HG02623 (cell line): ENCODE measurements around the gene TNS1.

Experiments
- ATAC-seq: cut with Tn5 transposase; IDR thresholded peaks from one replicate; pipeline ENCODE4 v1.9.1; 2021; ENCODE audit warnings: moderate library complexity; ENCODE audit not compliant: unreplicated experiment

Gene TNS1

DNA sequence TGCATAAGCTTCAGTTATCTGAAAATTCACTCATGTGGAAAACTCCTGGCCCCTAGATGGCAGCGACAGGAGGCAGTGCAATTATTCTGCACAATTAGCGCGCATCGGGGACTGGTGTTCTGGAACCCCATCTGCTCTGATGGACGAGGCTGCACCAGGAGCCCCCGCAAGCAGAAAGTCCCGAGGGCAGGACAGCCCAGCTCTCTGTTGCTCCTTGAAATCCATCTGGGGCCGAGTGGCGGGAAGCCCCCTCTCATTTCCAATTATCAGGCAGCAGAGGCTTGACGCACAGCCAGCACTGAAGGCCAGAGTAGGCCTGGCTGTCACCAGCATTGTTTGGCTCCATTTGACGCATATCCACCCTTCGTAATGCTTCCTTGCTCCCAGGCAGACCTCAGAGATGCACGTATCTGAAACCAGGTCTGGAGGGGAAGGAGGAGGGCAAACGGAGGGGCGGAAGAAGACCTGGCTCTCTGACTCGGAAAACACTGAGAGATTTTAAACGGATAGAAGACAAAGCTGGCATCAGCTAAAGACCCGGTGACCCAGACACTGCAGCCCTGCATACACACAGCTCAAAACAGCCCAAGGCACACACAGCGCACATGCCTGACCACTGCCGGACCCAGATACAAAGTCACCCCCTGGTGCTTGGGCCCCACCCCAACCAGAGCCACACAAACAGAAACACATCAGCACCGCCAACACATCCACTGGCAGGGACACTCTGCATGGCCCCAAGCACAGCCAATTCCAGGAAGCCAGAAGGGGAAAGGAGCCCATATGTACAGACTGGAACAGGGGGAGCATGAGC, 69.8 kb downstream of the TNS1 start:
- ATAC-seq: no peak

DNA sequence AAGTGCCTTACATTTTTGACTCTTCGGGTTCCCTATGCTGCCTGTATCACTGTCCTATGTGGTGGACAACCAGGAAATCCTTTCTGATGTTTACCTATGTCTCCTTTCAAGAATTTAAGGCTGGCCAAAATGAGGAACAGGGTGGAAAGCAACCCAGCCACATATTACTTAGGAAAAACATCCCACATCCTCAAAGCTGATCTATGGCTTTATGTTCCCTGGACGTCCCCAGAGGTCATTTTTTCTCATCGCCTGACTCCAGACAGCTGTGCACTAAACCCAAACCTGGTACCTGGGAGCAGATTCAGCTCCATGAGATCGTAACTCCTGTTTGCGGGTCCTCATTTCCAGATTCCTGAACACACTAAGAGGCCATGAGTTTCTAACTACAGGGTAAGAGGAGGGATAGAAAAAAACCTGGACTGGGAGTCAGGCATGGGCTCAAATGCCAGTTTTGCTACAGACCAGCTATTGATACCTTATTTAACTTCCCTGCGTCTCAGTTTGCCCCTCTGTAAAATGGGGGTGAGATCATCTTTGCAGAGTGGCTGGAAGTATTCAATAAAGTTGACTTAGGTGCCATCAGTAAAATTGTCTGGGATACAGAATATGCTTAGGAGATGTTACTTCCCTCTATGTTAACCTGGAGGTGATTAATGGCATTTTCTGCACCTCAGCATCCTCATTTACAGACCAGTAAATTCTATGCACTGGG, 70.8 kb downstream of the TNS1 start:
- no peak for ATAC-seq

DNA sequence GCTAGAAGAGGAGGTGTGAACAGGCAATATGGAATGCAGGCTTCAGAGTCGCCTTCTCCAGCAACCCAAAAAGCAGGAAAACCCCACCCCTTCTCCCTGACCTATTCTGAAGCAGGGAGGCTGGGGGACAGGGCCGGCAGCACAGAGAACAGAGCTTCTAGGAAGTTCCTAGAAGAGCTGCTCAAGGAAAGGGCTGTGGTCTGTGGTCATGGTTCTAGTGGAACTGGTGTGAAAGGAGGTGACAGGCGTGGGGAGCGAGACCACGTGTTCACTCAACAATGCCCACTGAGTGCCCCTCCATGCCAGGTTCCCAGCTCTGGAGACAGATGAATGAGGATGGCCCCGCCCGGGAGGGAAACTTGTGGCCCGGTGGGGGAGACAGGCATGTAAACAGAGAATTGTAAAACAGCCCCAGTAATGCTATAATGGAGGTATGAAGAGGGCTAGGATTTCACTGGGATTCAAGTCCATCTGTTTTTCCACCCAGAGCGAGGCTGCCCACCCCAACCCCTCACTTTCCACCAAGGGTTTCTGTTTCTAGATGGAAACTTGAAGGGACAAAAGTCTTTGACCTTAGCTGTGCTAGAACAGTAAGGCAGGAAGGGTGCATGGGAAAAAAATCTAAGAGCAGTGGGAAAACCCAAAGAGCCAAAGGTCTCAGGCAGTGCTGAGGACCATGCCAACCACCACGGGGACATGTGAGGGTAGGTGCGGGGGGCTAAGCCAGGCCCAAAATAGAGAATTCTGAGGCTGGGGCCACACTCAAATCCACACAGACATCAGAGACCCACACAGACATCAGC, 71.8 kb downstream of the TNS1 start:
- no peak for ATAC-seq

DNA sequence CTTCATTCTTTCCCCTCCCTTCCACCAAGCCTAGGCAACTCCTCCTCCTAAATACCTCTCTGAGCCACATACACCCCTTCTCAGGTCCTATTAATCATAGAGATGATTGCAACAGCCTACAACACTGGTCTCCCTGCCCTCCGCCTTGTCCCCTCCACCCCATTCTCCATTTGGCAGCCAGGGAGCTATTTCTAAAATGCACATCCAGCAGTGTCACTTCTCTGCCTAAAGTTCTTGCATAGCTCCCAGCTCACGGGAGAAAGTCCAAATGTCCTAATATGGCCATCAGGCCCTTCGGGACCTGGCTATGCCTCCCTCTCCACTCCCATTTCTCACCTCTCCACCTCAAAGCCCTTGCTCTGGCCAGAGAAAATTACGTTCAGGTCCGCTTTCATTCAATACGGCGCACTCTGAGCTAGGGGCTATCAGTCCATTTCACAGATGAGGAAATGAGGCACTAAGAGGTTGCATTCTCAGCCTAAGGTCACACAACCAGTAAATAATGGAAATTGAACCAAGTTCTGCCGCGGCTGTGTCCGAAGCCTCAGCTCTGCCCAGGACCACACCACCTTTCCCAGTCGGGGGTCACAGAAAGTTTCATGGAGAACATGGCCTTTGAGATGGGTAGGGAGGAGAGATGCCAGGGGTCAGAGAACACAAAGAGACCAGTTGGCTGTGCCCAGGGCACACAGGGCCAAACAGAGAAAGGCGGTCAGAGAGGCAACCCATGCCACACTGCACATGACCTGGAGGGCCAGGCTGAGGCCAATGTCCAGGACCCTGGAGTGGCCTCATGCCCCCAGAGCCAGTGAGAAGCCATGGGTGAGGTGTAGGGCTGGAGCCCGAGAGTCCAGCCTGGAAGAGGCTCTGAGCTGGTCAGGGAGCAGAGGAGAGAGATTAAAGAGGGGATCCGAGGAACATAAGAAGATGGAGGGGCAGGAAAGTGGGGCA, 72.8 kb downstream of the TNS1 start:
- no peak for ATAC-seq

DNA sequence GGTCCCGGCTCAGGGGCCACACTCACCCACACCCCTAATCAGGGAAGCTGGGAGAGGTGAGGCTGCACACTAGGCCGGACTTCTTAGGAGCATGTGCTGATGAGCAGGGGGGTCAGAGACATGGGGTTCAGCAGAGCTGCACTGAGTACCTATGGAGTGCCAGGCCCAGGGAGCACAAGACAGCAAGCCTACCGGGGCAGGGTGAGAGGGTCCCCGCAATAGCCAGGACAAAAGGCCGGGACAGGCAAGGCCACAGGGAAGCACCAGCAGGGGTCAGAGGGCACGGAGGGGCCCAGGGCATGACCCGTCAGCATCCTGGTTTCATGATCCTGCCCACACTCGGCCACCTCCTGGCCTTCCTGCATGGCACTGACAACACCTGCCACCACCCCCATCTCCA, 73.5 kb downstream of the TNS1 start:
- ATAC-seq: no peak

DNA sequence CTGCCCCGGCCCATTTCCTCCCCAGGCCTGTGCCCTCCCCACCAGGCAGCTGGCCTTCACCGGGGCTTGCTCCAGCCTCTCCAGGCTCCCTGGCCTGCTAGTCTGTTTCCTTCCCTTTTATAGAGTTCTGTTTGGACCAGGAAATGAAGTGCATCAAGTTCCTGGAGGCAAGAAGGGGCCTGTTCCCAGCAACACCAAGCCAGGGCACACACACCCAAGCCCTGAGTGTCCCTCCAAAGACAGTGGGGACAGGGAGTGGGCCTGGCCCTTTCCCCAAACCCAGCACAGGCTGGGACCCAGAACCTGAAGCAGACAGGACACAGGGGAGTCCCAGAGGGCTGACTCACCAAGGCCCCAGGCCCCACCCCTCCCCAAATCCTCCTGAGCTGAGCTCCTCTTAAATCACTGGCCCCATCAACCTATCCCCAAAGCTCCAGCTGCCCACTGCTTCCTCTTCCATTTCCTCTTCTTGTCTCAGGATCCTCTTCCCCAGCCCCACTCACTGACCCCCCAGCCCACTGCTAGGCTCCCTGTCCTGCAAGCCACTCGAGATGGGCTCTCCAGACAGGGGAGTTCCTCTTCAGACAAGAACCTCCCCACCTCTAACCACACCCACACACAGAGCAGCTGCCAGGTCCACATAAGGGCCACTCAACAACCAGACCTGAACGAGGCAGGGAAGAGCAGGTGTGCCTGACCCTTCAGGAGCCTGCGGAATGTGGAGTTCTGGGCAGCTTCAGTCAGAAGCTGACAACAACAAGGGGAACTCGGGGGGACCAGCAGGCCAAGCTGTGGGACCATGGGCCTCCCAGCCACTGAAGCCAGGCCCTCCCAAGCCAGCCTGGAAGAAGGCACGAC, 74.2 kb downstream of the TNS1 start:
- no peak for ATAC-seq

DNA sequence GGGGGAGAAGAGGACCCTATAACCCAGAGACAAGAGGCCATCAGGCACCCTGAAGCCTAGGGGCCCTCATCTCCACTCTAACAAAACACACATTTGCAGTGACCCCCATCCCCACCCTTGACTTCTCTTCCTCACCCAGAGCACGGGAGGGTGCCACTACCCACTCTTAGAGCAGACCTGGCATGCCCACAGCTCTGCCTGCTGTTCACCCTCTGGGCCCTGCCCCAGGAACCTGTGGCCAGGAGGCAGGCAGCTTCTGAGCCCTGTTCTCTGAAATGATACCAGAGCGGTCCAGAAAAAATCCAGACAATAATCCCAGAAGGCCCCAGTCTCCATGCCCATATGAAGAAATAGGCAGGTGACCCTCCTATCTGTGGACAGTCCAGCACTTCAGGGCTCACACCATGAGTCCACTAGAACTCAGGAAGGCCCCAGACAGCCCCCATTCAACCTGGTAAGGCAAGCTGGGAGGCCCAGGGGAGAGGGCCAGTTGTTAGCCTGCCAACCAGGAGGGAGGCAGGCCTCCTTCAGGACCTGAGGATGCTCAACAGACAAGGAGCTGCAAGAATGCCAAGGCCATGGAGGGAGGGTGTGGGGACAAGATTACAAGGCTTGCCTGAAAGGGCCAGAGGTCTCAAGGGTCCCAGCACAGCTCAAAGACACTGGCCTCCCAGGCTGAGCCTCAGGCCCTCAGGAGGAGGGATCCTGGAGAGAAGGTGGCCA, 75.0 kb downstream of the TNS1 start:
- ATAC-seq: no peak

DNA sequence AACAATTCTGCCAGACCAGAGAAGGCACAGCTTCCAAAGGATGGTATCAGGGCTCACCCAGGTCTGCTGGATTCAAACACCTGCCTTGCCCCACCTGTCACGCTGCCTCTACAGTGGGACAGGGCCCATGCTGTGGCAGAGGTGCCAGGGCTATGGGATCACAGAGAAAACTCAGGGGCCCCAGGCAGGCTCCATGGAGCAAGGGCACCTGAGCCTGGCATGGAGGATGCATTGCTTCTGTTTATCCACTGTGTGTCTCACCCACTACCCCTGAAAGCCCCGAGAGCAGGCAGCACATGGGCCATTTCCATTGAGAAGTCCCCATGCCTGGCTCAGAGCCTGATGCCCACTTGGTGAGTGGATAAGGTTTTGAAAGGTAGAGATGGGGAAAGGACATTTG, 76.0 kb downstream of the TNS1 start:
- no peak for ATAC-seq

DNA sequence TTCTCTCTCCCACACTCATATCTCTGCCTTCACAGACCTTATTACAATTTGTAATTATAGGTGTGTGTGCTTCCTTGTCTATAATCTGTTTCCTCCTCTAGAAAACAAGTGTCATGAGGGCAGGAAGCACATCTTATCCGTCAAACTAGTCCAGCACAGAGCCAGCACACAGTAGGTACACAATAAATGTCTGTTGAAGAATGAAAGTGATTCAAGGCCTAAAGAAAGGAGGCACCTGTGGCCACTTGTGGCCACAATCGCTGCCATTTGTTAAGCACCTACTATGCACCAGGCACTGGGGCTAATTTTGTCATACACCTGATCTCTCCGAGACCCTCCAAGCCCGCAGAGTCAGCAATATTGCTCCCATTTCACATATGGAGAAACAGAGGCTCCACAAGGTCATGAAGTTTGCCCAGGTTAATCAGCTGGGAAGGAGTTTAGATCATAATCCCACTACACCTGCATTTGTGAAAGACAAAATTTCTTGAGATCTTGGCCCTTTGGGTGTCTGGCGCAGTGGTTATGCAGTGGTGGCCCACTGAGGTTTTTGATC, 78.4 kb downstream of the TNS1 start:
- no peak for ATAC-seq

DNA sequence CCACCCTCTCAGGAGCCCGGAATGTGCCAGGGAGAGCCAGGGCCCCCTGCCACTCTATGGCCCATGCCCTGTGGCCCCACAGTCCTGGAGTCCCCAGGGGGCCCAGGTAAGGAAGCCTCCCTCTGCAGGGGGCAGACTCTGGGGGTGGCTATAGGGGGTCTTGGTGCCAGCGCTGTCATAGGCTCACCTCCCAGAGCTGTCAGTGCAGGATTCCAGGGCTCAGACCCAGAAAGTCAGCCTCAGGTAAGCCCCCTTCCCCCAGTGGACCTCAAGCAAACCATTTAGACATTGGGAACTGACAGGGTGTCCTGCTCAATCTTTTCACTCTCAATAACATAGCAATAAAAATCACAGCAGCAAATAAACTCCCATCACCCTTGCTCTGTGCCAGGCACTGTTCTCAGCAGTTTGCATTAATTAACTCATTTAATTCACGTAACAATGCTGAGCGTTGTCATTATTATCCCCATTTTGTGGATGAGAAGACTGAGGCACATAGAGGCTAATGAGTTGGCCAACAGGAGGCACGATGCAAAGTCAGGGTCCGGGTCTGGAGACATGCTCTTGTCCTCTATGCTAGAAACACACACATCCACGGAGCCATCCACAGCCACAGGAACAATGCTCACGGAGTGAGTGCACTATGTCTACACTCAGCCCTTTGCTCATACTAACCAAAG, 79.6 kb downstream of the TNS1 start:
- ATAC-seq: no peak

DNA sequence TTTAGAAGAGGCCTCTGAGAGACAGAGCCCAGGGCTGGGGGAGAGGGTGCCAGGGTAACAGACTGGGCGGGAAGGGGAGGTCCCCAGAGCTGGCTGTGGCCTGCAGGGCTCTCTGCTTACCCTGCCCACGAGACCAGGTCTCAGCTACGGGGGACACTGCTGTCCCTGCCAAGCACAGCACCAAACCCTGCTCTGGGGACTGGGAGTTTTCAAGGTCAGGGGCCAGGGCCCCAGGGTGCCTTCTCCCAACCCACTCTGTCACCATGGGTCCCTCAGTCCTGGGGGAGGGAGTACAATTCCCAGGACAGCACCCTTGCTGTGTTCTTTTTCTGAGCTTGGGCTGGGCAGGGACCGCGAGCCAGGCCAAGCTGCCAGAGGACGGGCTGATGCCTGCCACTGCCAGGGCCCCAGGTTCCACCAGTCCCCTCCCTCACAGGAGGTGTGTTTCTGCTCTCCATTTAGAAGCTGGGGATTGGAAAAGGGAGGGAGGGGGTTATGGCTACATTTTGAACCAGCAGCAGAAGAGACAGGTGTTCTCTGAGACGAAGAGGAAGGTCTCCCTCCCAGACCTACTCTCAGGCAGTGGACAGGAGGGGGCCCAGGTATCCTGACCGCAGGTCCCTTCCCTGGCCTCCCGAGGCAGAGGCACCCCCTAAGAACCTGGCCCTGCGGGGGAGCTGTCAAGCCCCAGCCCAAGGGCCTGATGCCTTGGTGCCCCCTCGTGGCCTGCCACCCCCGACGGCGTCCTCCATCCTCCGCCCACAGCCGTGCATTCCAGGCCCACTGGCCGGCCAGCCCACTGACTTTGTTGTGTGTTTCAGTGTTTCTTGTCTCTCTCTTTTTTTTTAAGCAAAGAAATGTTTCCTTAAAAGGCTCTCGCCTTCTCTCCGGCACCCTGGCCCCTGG, 80.4 kb downstream of the TNS1 start:
- ATAC-seq: no peak

DNA sequence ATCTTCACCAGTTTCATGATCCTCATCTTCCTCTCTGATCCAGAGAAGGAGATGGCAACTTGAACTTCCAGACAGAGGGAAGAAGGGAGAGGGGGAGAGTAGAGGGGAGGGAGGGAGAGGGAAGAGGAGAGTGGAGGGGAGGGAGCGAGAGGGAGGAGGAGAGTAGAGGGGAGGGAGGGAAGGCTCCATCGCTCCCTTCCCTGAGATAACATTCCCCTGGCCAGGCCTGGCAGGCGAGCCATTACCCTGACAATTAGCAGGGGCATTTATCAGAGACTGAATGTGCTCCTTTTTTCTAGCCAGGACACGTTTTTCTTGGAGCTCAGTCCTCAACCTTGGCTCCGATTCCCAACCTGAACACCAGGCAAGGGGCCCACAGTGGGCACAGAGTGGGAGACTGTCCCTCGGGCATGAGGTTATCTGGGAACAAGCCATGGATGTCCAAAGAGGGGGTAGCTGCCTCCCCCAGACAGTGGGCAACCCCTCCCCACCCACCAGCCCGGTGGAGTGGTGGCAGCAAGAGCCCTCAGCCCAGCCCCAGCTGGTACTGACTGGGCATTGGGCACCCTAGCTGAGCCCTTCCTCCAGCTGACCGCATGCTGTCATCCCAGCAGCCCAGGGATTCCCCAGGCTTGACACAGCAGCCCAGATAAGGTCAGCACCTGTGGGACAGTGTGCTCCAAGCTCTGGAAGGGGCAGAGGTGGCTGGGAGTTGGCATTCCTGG, 81.8 kb downstream of the TNS1 start:
- no peak for ATAC-seq

DNA sequence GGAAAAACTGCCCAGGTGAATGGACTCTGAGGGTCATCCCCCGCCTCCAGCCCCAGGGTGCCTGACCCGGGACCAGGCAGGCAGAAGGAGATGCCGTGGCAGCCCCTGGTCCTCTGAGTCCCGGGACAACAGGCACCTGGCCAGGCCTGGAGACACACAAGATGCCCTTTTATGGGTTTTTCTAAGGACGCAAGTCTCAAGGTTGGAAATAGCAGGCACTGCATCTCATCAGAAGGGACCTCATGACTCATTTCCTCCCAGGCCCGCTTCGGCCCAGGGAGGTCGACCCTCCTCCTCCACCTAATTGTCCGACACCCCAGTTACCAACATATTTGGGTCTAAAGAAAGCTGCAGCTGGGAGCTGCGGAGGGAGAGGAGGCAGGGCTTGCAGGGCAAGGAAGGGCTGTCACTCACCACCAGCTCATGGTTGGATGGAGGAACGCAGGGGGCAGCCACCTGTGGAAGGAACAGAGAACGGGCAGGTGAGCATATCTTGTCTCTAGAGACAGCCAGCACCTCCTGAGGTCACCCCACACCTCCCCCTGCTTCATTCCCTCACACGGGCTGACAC, 82.9 kb downstream of the TNS1 start:
- no peak for ATAC-seq

DNA sequence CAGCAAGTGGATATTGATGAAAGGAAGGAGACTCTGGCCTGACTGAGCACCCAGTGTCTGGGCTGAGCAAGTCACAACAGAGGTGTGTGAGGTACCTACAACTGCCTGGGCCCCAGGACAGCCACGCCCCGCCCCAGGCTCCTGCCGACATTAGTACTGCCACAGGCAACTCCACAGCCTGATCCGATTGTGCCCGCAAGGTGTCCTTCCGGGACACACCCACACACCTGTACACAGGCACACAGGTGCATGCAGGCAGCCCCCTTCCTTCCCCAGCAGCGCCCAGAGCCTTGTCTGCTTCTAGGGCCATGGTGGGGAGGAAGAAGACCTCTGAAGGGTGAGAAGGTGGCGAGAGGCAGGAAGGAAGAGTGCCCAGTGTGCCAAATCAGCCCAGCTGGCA, 83.6 kb downstream of the TNS1 start:
- ATAC-seq: no peak

DNA sequence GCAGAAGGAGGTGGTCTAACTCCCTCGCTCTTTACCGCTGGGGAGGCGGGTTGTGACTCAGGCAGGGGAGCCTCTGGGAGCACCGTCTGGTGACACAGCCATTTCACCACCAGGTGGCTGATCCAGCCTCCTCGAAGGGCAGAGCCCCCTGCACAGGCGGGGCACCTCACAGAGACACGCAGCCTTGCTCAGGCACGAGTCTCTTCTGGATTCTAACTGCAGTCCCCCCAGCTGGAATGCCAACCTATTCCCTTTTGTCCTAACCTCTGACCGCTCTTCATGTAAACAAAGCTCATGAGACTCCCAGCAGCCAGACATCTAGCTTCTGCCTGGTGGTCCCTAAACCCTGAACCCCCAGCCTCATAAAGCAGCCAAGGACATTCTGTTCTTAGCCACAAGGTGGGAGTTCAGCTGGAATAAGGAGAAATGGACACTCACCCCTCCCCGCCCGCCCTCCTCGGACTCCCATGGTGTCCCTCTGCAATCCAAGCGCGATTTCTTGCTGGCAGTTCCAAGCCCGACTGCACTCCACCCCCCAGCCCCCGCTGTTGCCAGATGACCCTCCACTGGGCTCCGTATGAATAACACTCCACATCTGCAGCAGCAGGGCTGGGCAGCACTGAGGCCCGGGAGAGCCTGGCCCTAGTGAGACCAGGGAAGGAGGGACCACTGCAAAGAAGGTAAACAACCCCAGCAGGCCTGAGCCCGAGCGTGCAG, 84.3 kb downstream of the TNS1 start:
- ATAC-seq: no peak
